GM23248 (cell line): ENCODE results near the gene ARID5B. TPM values are rescaled to one million over a fixed set of nuclear protein-coding genes. Genes with fewer than 3 reads are reported as not detected.
"Not testable (repeated sequence)": the region's sequence is repeated elsewhere in the genome, so short reads cannot be mapped to it uniquely, and the experiment has no call there.

Experiments
- DNase-seq: peaks from one replicate; pipeline ENCODE4 v3.0.0-alpha.2; 2015
- H2AFZ ChIP-seq: fragments of 200-600 bp; sonication (generic); 2 replicates; pipeline ENCODE4 v1.6.1; 2016; ENCODE audit warnings: antibody characterized with exemption
- H3F3A ChIP-seq: fragments of 200-600 bp; sonication (generic); 2 replicates; pipeline ENCODE4 v1.6.1; 2016; ENCODE audit warnings: mild to moderate bottlenecking, antibody characterized with exemption, mixed run types; ENCODE audit not compliant: insufficient read depth
- H3K27ac ChIP-seq: fragments of 200-600 bp; sonication (generic); 2 replicates; pipeline ENCODE4 v1.5.1; 2016; ENCODE audit warnings: mild to moderate bottlenecking
- H3K27me3 ChIP-seq: fragments of 200-600 bp; sonication (generic); replicated peaks from 2 replicates; pipeline ENCODE4 v1.6.1; 2016; ENCODE audit warnings: mild to moderate bottlenecking; ENCODE audit not compliant: insufficient read depth
- H3K36me3 ChIP-seq: fragments of 200-600 bp; sonication (generic); 2 replicates; pipeline ENCODE4 v1.6.1; 2016; ENCODE audit warnings: low read depth, mild to moderate bottlenecking
- H3K4me1 ChIP-seq: fragments of 200-600 bp; sonication (generic); 2 replicates; pipeline ENCODE4 v1.6.1; 2016; ENCODE audit warnings: mild to moderate bottlenecking; ENCODE audit not compliant: insufficient read depth
- H3K4me2 ChIP-seq: fragments of 200-600 bp; sonication (generic); one replicate; pipeline ENCODE4 v1.6.1; 2016; ENCODE audit warnings: mild to moderate bottlenecking; ENCODE audit not compliant: unreplicated experiment
- H3K4me3 ChIP-seq: fragments of 200-600 bp; sonication (generic); 2 replicates; pipeline ENCODE4 v1.5.1; 2016; ENCODE audit warnings: mild to moderate bottlenecking
- H3K79me2 ChIP-seq: fragments of 200-600 bp; sonication (generic); 2 replicates; pipeline ENCODE4 v1.6.1; 2016; ENCODE audit warnings: mild to moderate bottlenecking; ENCODE audit not compliant: insufficient read depth
- H3K9ac ChIP-seq: fragments of 200-600 bp; sonication (generic); 2 replicates; pipeline ENCODE4 v1.6.1; 2016; ENCODE audit warnings: mild to moderate bottlenecking
- H3K9me2 ChIP-seq: fragments of 200-600 bp; sonication (generic); 2 replicates; pipeline ENCODE4 v1.6.1; 2016; ENCODE audit warnings: mixed run types, mild to moderate bottlenecking, moderate library complexity; ENCODE audit not compliant: insufficient read depth
- H3K9me3 ChIP-seq: fragments of 200-600 bp; sonication (generic); one replicate; pipeline ENCODE4 v1.6.1; 2017; ENCODE audit warnings: low read depth
- H4K20me1 ChIP-seq: fragments of 200-600 bp; sonication (generic); 2 replicates; pipeline ENCODE4 v1.6.0; 2016; ENCODE audit not compliant: insufficient read depth
- EZH2 ChIP-seq: fragments of 200-600 bp; sonication (generic); IDR thresholded peaks from 2 replicates; pipeline ENCODE4 v1.6.1; 2018; ENCODE audit warnings: antibody characterized with exemption, mild to moderate bottlenecking; ENCODE audit not compliant: insufficient read depth, poor library complexity, severe bottlenecking
- EZH2phosphoT487 ChIP-seq: fragments of 200-600 bp; sonication (generic); IDR thresholded peaks from 2 replicates; pipeline ENCODE4 v1.6.1; 2018; ENCODE audit warnings: antibody characterized with exemption, moderate library complexity, mild to moderate bottlenecking, low read depth; ENCODE audit not compliant: insufficient read depth
- WGBS, 2 experiments: methylation state at CpG; one replicate each; pipeline ENCODE4 v1.1.6; 2015 to 2017; ENCODE audit warnings: low lambda C conversion rate in 2 of 2, low coverage in 1 of 2; ENCODE audit errors: missing lambda C conversion rate in 2 of 2; 5-methylcytosine and 5-hydroxymethylcytosine counted together
- in situ Hi-C: fragments of 300-500 bp; cut with MboI; formaldehyde crosslinking; loops from 2 replicates; pipeline ENCODE4 v1.15.0; 2020
- polyA plus RNA-seq: library from polyadenylated mRNA; unstranded; fragments of >200 nt; fragmentation: Nextera tagmentation; extraction: Ambion mirVana; gene quantifications from 2 replicates; pipeline ENCODE4 v1.2.1, GENCODE V29; 2016
- total RNA-seq: library from RNA; depleted of rRNA; stranded (reverse); fragments of >200 nt; shearing (Covaris generic); gene quantifications from 2 replicates; pipeline ENCODE4 v1.2.3, GENCODE V29; 2014

The ARID5B gene
- total and polyA plus RNA-seq, 2 experiments from 2014 or later, result 56.7 to 78.8 TPM

DNA sequence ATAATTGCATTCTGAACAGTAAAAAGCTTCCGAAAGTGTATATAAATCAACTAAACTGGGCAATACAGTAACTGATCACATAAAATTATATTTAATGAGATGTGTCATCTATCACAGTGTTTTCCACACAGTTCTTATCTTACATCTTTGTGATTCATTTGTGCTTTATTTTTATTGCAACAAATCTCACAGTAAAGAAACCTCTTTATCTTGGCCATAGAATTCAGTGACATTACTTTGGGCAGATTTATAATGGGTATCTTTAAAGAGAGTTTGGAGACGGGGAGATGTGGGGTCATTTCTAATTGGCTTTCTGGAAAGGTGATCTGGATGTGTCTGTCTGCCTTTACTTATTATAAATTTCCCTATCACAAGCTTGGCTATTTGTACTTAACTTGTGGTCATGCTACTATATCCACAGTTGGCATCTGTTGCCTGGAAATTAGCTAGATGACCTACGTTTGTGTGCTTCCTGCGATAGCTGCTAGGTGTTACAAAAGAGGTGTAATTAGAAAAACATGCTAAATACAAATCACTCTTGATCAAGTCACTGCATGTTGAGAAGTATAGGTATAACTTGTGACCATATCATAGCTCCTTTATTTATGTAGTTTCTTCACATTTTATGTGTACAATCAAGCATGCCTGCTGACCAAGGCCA, 123.8 kb downstream of the ARID5B start:
- peaks cover 53% of the 10 kb centered on the region for H3F3A ChIP-seq
- DNase-seq, result no peak
- H3K9me3 ChIP-seq, result no peaks in the 10 kb centered on the region
- H3K27ac ChIP-seq, result peak overlapping the region; percentile 68; the same call in 1 of the 2 replicates
- H4K20me1 ChIP-seq, result no peaks in the 10 kb centered on the region
- H3K4me2 ChIP-seq, result peak overlapping the region; percentile 73
- peaks cover 8% of the 10 kb centered on the region; the same call in 1 of the 2 replicates for H3K79me2 ChIP-seq
- H3K27me3 ChIP-seq, result no peaks in the 10 kb centered on the region
- peaks cover 62% of the 10 kb centered on the region for H3K4me1 ChIP-seq
- no peaks in the 10 kb centered on the region for H3K9me2 ChIP-seq
- in situ Hi-C loops, result loop anchor here (25.0 kb wide), 1 partner anchor 787 kb away; the partner anchor contains the start of genes ADO and EGR2
- no peak overlapping the region for H2AFZ ChIP-seq
- no peak overlapping the region for H3K4me3 ChIP-seq
- TF ChIP-seq EZH2phosphoT487 (no peak), EZH2 (no peak)
- H3K36me3 ChIP-seq, result no peaks in the 10 kb centered on the region
- 75 to 79% methylated on average over 4 of the region's 4 CpGs for WGBS, 2 experiments
- no peak overlapping the region for H3K9ac ChIP-seq

DNA sequence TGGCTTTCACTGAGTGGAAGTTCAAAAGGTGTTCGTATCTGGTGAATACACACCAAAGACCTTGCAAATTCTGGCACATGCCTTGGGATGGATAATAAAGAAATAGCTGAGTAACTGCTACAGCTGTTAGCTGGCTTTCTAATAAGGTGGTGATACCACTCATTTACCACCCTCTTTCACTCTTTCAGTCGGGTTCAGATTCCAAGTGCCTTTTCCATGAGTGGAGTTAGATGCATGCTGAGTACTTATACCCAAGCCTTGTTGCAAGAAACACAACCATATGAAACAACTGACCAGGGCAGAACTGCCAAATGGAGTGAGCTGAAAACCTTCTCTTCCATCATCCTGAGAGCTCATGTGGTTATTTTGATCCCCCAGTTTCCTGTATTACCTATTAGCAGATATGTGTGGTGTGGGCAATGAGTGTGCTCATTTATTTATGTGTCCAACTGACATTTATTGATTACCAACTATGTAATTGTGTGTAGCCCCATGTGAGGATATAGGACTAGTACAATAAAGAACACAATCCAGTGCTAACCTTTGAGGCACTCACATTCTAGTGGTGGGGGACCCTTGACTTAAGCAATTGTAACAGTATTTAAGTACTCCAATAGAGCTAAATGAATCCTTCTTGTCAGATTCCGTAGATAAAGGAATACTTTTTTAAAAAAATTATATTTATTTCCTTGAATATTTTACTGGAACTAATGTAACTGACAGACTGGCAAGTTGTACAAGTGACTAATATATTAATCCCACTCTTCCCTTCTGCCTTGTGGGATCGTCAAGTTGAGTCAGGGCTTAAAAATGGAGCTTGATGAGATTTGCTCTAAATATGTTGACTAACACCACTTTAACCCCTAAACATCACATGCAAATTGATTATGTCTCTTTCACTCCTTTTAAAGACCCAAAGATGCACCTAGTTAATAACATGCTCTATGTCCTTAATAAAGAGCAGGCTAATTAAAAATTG, 124.7 kb downstream of the ARID5B start:
- peak overlapping the region; percentile 73 for H3K4me2 ChIP-seq
- peak overlapping the region; percentile 68 for H3K27ac ChIP-seq
- in situ Hi-C loops, result loop anchor here (25.0 kb wide), 1 partner anchor 786 kb away; the partner anchor contains the start of genes ADO and EGR2
- no peaks in the 10 kb centered on the region for H3K9me2 ChIP-seq
- H3K4me3 ChIP-seq, result no peak overlapping the region
- no peaks in the 10 kb centered on the region for H4K20me1 ChIP-seq
- no peaks in the 10 kb centered on the region for H3K9me3 ChIP-seq
- DNase-seq, result peak; percentile 89
- H3K9ac ChIP-seq, result 0 out of 2 replicates have a peak overlapping the region, but pooled peaks have one; percentile 15
- no peaks in the 10 kb centered on the region for H3K27me3 ChIP-seq
- TF ChIP-seq EZH2 (no peak), EZH2phosphoT487 (no peak)
- peaks cover 17% of the 10 kb centered on the region; the same call in 1 of the 2 replicates for H3K79me2 ChIP-seq
- H3K4me1 ChIP-seq, result peaks cover 53% of the 10 kb centered on the region
- H3K36me3 ChIP-seq, result no peaks in the 10 kb centered on the region
- WGBS, 2 experiments, result 16 to 17% methylated on average over 4 of the region's 4 CpGs
- no peak overlapping the region for H2AFZ ChIP-seq
- peaks cover 52% of the 10 kb centered on the region for H3F3A ChIP-seq

DNA sequence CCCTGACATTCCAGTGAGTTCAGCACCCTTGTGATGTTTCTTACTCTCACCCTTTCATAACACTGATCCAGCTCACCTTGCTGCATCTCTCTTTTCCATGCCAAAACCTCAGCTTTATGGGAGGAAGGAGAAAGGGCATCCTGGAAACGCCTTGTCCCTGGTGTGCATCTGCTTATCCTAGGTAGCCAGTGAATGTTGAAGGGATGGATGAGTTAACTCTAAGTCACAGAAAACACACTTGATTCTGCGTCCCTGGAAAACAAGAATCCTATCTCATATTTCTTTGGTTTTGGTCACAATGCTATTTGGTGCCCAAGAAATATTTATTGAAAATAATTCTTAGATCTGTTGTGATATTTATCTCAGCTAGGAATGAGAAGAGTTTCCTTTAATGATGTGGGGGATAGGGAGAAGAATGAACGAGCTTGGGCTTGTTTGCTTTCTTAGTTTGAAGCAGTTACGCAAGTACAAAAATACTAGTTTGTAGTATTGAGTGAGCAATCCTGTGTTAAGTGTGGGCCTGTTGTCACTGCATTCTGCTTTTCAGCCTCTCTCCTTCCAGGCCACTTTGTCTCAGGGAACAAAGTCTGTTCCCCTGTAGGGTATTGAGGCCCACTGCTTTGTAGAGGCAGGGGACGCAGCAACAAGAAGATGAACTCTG, 126.5 kb downstream of the ARID5B start:
- Histone ChIP-seq H4K20me1 (no peaks in the 10 kb centered on the region), H3K27ac (peak overlapping the region; percentile 68), H3K27me3 (no peaks in the 10 kb centered on the region), H3K36me3 (no peaks in the 10 kb centered on the region), H3K9ac (no peak overlapping the region), H3K79me2 (peaks cover 33% of the 10 kb centered on the region), H3K4me1 (peaks cover 48% of the 10 kb centered on the region), H2AFZ (no peak overlapping the region), H3K4me2 (peak overlapping the region; percentile 73), H3K4me3 (no peak overlapping the region), H3F3A (peaks cover 51% of the 10 kb centered on the region), H3K9me2 (no peaks in the 10 kb centered on the region), H3K9me3 (no peaks in the 10 kb centered on the region)
- DNase-seq, result peak; percentile 62
- WGBS, 2 experiments, result 52 to 53% methylated on average over 5 of the region's 5 CpGs
- TF ChIP-seq EZH2phosphoT487, result no peak
- no peak for TF ChIP-seq EZH2
- in situ Hi-C loops, result loop anchor here (25.0 kb wide), 1 partner anchor 784 kb away; the partner anchor contains the start of genes ADO and EGR2

DNA sequence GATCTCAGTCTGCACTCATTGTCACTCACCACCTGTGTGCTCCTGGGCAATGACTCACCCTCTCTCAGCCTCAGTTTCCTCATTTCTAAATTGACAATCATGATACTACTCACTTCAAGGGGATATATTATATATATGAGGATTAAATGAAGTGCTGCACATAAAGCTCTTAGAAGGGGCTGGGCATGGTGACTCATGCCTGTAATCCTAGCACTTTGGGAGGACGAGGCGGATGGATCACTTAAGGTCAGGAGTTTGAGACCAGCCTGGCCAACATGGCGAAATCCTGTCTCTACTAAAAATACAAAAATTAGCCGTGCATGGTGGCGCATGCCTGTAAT, 127.0 kb downstream of the ARID5B start:
- H3K27me3 ChIP-seq, DNase-seq, H3K9me3 ChIP-seq, H3K9ac ChIP-seq, H3K9me2 ChIP-seq, H3K36me3 ChIP-seq, H3K4me3 ChIP-seq, H2AFZ ChIP-seq, H4K20me1 ChIP-seq: not testable (repeated sequence)
- H3K27ac ChIP-seq, result peak overlapping the region; percentile 68
- peaks cover 37% of the 10 kb centered on the region for H3K79me2 ChIP-seq
- WGBS, 2 experiments, result 77 to 82% methylated on average over 5 of the region's 5 CpGs
- in situ Hi-C loops, result loop anchor here (25.0 kb wide), 1 partner anchor 784 kb away; the partner anchor contains the start of genes ADO and EGR2
- H3K4me1 ChIP-seq, result peaks cover 48% of the 10 kb centered on the region
- peak overlapping the region; percentile 73 for H3K4me2 ChIP-seq
- peaks cover 51% of the 10 kb centered on the region for H3F3A ChIP-seq
